AG04449 (cell line): ENCODE data around the gene CACNB4.

Experiments used
- CTCF ChIA-PET: fragments of 350-600 bp; formaldehyde crosslinking; extraction: SDS; loops from one replicate; lab custom pipeline; 2021; ENCODE audit warnings: antibody characterized with exemption; lab: Yijun Ruan, JAX
- POLR2A ChIA-PET: fragments of 400-600, 350-600 bp; formaldehyde crosslinking; extraction: SDS; loops from one replicate; lab custom pipeline; 2020; ENCODE audit warnings: antibody characterized with exemption, inconsistent platforms; lab: Yijun Ruan, JAX
- DNase-seq: peaks from one replicate; pipeline ENCODE4 v3.0.0-alpha.2; 2010; ENCODE audit warnings: low read depth, low spot score
- H3K4me3 ChIP-seq: 2 replicates; pipeline ENCODE4 v1.5.1; 2011; ENCODE audit warnings: low read depth, mild to moderate bottlenecking, control low read depth, low read length
- CTCF ChIP-seq: IDR thresholded peaks from one replicate; pipeline ENCODE4 v1.5.1; 2011; ENCODE audit warnings: mild to moderate bottlenecking, moderate library complexity, low read length, control low read depth, inconsistent platforms; ENCODE audit not compliant: insufficient read depth; ENCODE audit errors: missing control alignments

The CACNB4 gene

GRCh38 chr2:151968770-151969470 lies 129.9 kb downstream of the CACNB4 start:
- CTCF ChIA-PET, result no interaction called here
- POLR2A ChIA-PET, result no interaction called here
- TF ChIP-seq CTCF, result no peak
- no peak overlapping the region for H3K4me3 ChIP-seq
- DNase-seq, result no peak

- DNase-seq, result no peak
- ChIA-PET CTCF (no interaction called here), POLR2A (no interaction called here)
- H3K4me3 ChIP-seq, result no peak overlapping the region
- no peak for TF ChIP-seq CTCF
Measured at GRCh38 chr2:151967829-151968722, 130.8 kb downstream of the CACNB4 start.

GRCh38 chr2:151965884-151966283 lies 133.0 kb downstream of the CACNB4 start:
- CTCF ChIA-PET, result interaction anchor here (1.6 kb wide), 1 partner anchor 59 kb away, joined by 5 read pairs; no protein-coding TSS in a partner anchor
- TF ChIP-seq CTCF, result no peak
- no peak for DNase-seq
- H3K4me3 ChIP-seq, result no peak overlapping the region
- POLR2A ChIA-PET, result no interaction called here

- ChIA-PET POLR2A (no interaction called here), CTCF (no interaction called here)
- no peak for TF ChIP-seq CTCF
- no peak for DNase-seq
- H3K4me3 ChIP-seq, result no peak overlapping the region
Measured at GRCh38 chr2:151961558-151961957, 137.3 kb downstream of the CACNB4 start.

GRCh38 chr2:151959238-151959637 lies 139.6 kb downstream of the CACNB4 start:
- no peak for TF ChIP-seq CTCF
- ChIA-PET CTCF (interaction anchor here (1.4 kb wide), 1 partner anchor 67 kb away, joined by 5 read pairs; no protein-coding TSS in a partner anchor), POLR2A (no interaction called here)
- no peak overlapping the region for H3K4me3 ChIP-seq
- DNase-seq, result no peak

- CTCF ChIA-PET, result no interaction called here
- POLR2A ChIA-PET, result no interaction called here
- TF ChIP-seq CTCF, result no peak
- H3K4me3 ChIP-seq, result no peak overlapping the region
- DNase-seq, result no peak
Measured at GRCh38 chr2:151953467-151953866, 145.4 kb downstream of the CACNB4 start.
